ENCODE results near the gene CBY1. TPM values are rescaled to one million over a fixed set of nuclear protein-coding genes. Genes with fewer than 3 reads are reported as not detected.

Gene CBY1
- total and polyA plus RNA-seq, 4 donors, result 6.3 to 14.9 (median 8.9) TPM

- Histone ChIP-seq H3K4me3 (ENCODE audit: low read depth in 1 of 3, low read length in 3 of 3) (no peak overlapping the region), H3K27ac (ENCODE audit: low read depth in 1 of 2, low read length in 2 of 2) (no peak overlapping the region), H3K4me1 (ENCODE audit: control insufficient read depth in 4 of 4, insufficient read depth in 4 of 4, low read length in 3 of 4) (peaks cover 0 to 21% (median 14%) of the 10 kb centered on the region in 4 donors), H3K9ac (ENCODE audit: low read depth in 1 of 2, low read length in 2 of 2) (no peak overlapping the region), H3K9me3 (ENCODE audit: control insufficient read depth in 4 of 4, low read length in 3 of 4) (no peaks in the 10 kb centered on the region), H3K36me3 (ENCODE audit: control insufficient read depth in 4 of 4, insufficient read depth in 3 of 4, low read depth in 1 of 4, low read length in 3 of 4) (peaks cover 0 to 6% (median 3%) of the 10 kb centered on the region in 4 donors), H3K27me3 (ENCODE audit: control insufficient read depth in 4 of 4, insufficient read depth in 4 of 4, low read length in 3 of 4) (no peaks in the 10 kb centered on the region)
- TF ChIP-seq HNF4A (conservative IDR thresholded peaks at IDR 0.05) (no peak), FOXA2 (IDR thresholded peaks at IDR 0.05) (no peak), SP1 (IDR thresholded peaks at IDR 0.05) (no peak), NR2F2 (IDR thresholded peaks at IDR 0.05) (no peak), CTCF (IDR thresholded peaks at IDR 0.05; ENCODE audit: low read depth, low read length, missing input control) (no peak), RAD21 (IDR thresholded peaks at IDR 0.05) (no peak), ATF3 (IDR thresholded peaks at IDR 0.05) (no peak), FOXA1 (IDR thresholded peaks at IDR 0.05) (no peak), GABPA (IDR thresholded peaks at IDR 0.05 in 1 of 2, conservative IDR thresholded peaks at IDR 0.05 in 1 of 2) (no peak)
- no peak for DNase-seq (ENCODE audit: low spot score)
- WGBS, result 95% methylated on average over 3 of the region's 3 CpGs
Observed at GRCh38 chr22:38710351-38710750, 53.9 kb downstream of the CBY1 start.

- 88% methylated on average over 3 of the region's 3 CpGs for WGBS
- peaks cover 0 to 9% (median 4%) of the 10 kb centered on the region in 4 donors for H3K36me3 ChIP-seq (ENCODE audit: control insufficient read depth in 4 of 4, insufficient read depth in 3 of 4, low read depth in 1 of 4, low read length in 3 of 4)
- no peak for DNase-seq (ENCODE audit: low spot score)
- no peak overlapping the region for H3K4me3 ChIP-seq (ENCODE audit: low read depth in 1 of 3, low read length in 3 of 3)
- H3K27me3 ChIP-seq (ENCODE audit: control insufficient read depth in 4 of 4, insufficient read depth in 4 of 4, low read length in 3 of 4), result no peaks in the 10 kb centered on the region
- no peaks in the 10 kb centered on the region for H3K9me3 ChIP-seq (ENCODE audit: control insufficient read depth in 4 of 4, low read length in 3 of 4)
- peaks cover 0 to 21% (median 14%) of the 10 kb centered on the region in 4 donors for H3K4me1 ChIP-seq (ENCODE audit: control insufficient read depth in 4 of 4, insufficient read depth in 4 of 4, low read length in 3 of 4)
- no peak overlapping the region for H3K9ac ChIP-seq (ENCODE audit: low read depth in 1 of 2, low read length in 2 of 2)
- TF ChIP-seq RAD21 (IDR thresholded peaks at IDR 0.05) (no peak), REST (IDR thresholded peaks at IDR 0.05) (no peak), FOXA2 (IDR thresholded peaks at IDR 0.05) (no peak), TAF1 (conservative IDR thresholded peaks at IDR 0.05) (no peak), JUND (IDR thresholded peaks at IDR 0.05) (no peak), YY1 (IDR thresholded peaks at IDR 0.05) (no peak), MAX (IDR thresholded peaks at IDR 0.05) (no peak), RXRA (IDR thresholded peaks at IDR 0.05) (no peak), GABPA (IDR thresholded peaks at IDR 0.05 in 1 of 2, conservative IDR thresholded peaks at IDR 0.05 in 1 of 2) (no peak)
- no peak overlapping the region for H3K27ac ChIP-seq (ENCODE audit: low read depth in 1 of 2, low read length in 2 of 2)
Observed at GRCh38 chr22:38710866-38711265, 54.4 kb downstream of the CBY1 start.
